Transverse colon (tissue), 4 donors: ENCODE data around the gene SELENOV. TPM values are rescaled to one million over a fixed set of nuclear protein-coding genes. Genes with fewer than 3 reads are reported as not detected.

Experiments
- DNase-seq: peaks from one replicate; pipeline ENCODE4 v3.0.0-alpha.2; 2019
- H3K27ac ChIP-seq, 4 donors: fragments of 200-600 bp; sonication (generic); 2 replicates each; pipeline ENCODE4 v1.5.1; 2016 to 2018; ENCODE audit warnings: inconsistent platforms in 4 of 4
- H3K27me3 ChIP-seq: fragments of 200-600 bp; sonication (generic); 2 replicates; pipeline ENCODE4 v1.5.1; 2017; ENCODE audit warnings: inconsistent platforms
- H3K36me3 ChIP-seq, 4 donors: fragments of 200-600 bp; sonication (generic); 2 replicates each; pipeline ENCODE4 v1.5.1; 2017 to 2019; ENCODE audit warnings: inconsistent platforms in 4 of 4
- H3K4me1 ChIP-seq, 4 donors: fragments of 200-600 bp; sonication (generic); 2 replicates each; pipeline ENCODE4 v1.5.1; 2017 to 2020; ENCODE audit warnings: inconsistent platforms in 4 of 4
- H3K4me3 ChIP-seq, 4 donors: fragments of 200-600 bp; sonication (generic); 1 replicate in 1 of 4; 2 replicates in 3 of 4; pipeline versions ENCODE4 v1.5.1 to v1.6.1; 2017 to 2019; ENCODE audit warnings: inconsistent platforms in 4 of 4
- H3K9me3 ChIP-seq, 2 donors: fragments of 200-600 bp; sonication (generic); 2 replicates each; pipeline ENCODE4 v1.5.1; 2017 to 2019; ENCODE audit warnings: inconsistent platforms in 2 of 2
- CTCF ChIP-seq, 5 experiments: fragments of 200-600 bp in 3 of 5; fragments of 450-650 bp in 2 of 5; sonication (generic) in 3 of 5; IDR thresholded peaks; 1 replicate in 2 of 5; 2 replicates in 3 of 5; pipeline ENCODE4 v1.5.1; 2016 to 2017; ENCODE audit warnings: antibody characterized with exemption in 5 of 5, inconsistent platforms in 3 of 5, mild to moderate bottlenecking in 2 of 5, moderate library complexity in 1 of 5
- EP300 ChIP-seq: sonication (generic); formaldehyde crosslinking; IDR thresholded peaks from one replicate; pipeline ENCODE4 v1.6.1; 2017; ENCODE audit warnings: antibody characterized with exemption, low read depth
- POLR2A ChIP-seq: fragments of 450-650 bp; IDR thresholded peaks from one replicate; pipeline ENCODE4 v1.6.1; 2016; ENCODE audit warnings: antibody characterized with exemption, mild to moderate bottlenecking, moderate library complexity
- POLR2AphosphoS5 ChIP-seq, 3 donors: sonication (generic); formaldehyde crosslinking; IDR thresholded peaks; one replicate each; pipeline ENCODE4 v1.6.1; 2016; ENCODE audit warnings: antibody characterized with exemption in 3 of 3
- WGBS, 2 donors: methylation state at CpG; one replicate each; pipeline ENCODE4 v1.1.5; 2018; ENCODE audit warnings: low coverage in 1 of 2; 5-methylcytosine and 5-hydroxymethylcytosine counted together
- in situ Hi-C, 4 donors: fragments of 200-750 bp; cut with MboI; loops; one replicate each; pipeline versions ENCODE4 v1.15.0 to v1.15.1; 2017; ENCODE audit warnings: low sequenced_read_pairs in 3 of 4, low pct_ligation_motif_present in 1 of 4, low pct_unique_long_range_greater_than_20kb in 1 of 4
- intact Hi-C: fragments of 100-400 bp; cut with DNase I; formaldehyde crosslinking; loops from one replicate; pipeline ENCODE4 v1.15.1; 2023; ENCODE audit warnings: low total_unique reads
- total RNA-seq, 4 donors: library from RNA; depleted of rRNA; stranded (reverse); fragments of >200 nt; gene quantifications; one replicate each; pipeline ENCODE4 v1.1.0, GENCODE V29; 2016

The SELENOV gene
- total RNA-seq: not detected

GRCh38 chr19:39514840-39515550 is at the start of gene SELENOV:
Gene SELENOV, plus strand, starts transcription at chr19:39515139. Its CDS starts 74 bp downstream, at chr19:39515213.
- Histone ChIP-seq H3K36me3 (no peaks in the 10 kb centered on the region), H3K4me3 (peak within 1 kb of the TSS in 3 of 4 donors; percentile 11 to 44 (median 22)), H3K27me3 (peaks cover 84% of the 10 kb centered on the region), H3K4me1 (peaks cover 6 to 18% (median 14%) of the 10 kb centered on the region in 4 donors), H3K9me3 (no peaks in the 10 kb centered on the region), H3K27ac (no peak within 1 kb of the TSS)
- intact Hi-C loops (no loop called here), in situ Hi-C loops (no loop called here)
- no peak for DNase-seq
- TF ChIP-seq CTCF (IDR thresholded peaks at IDR 0.05): no peak
- no peak for TF ChIP-seq POLR2A
- TF ChIP-seq EP300: no peak
- no peak for TF ChIP-seq POLR2AphosphoS5 (IDR thresholded peaks at IDR 0.05)
- WGBS, 2 donors: 5% methylated on average over 56 of the region's 56 CpGs; no CpG with 5 or more reads in 1 of the 2 donors

- intact Hi-C loops (no loop called here), in situ Hi-C loops (no loop called here)
- TF ChIP-seq EP300 (no peak), POLR2A (no peak), CTCF (IDR thresholded peaks at IDR 0.05) (no peak), POLR2AphosphoS5 (IDR thresholded peaks at IDR 0.05) (no peak)
- H3K4me3 ChIP-seq: no peak overlapping the region
- no peak for DNase-seq
- no peak overlapping the region for H3K27ac ChIP-seq
- WGBS, 2 donors: 91 to 96% methylated on average over 10 to 18 of the region's 18 CpGs
- no peaks in the 10 kb centered on the region for H3K4me1 ChIP-seq
- H3K36me3 ChIP-seq: peaks cover 0 to 69% (median 35%) of the 10 kb centered on the region in 4 donors
- no peaks in the 10 kb centered on the region for H3K27me3 ChIP-seq
- no peaks in the 10 kb centered on the region for H3K9me3 ChIP-seq
These were observed 48.8 kb upstream of the SELENOV start for GRCh38 chr19:39465956-39466747.

- in situ Hi-C loops: no loop called here
- 88 to 100% methylated on average over 3 to 4 of the region's 7 CpGs for WGBS, 2 donors
These were observed 47.0 kb upstream of the SELENOV start for GRCh38 chr19:39467941-39468340.

More at GRCh38 chr19:39467941-39468340, 47.0 kb upstream of the SELENOV start:
- no peak for DNase-seq
- no peak overlapping the region for H3K4me3 ChIP-seq
- no peak for TF ChIP-seq POLR2AphosphoS5 (IDR thresholded peaks at IDR 0.05)
- TF ChIP-seq POLR2A: no peak
- no peak for TF ChIP-seq EP300
- TF ChIP-seq CTCF (IDR thresholded peaks at IDR 0.05): no peak
- peaks cover 0 to 87% (median 44%) of the 10 kb centered on the region in 4 donors for H3K36me3 ChIP-seq
- H3K9me3 ChIP-seq: no peaks in the 10 kb centered on the region
- H3K4me1 ChIP-seq: no peaks in the 10 kb centered on the region
- no peaks in the 10 kb centered on the region for H3K27me3 ChIP-seq
- intact Hi-C loops: no loop called here
- no peak overlapping the region for H3K27ac ChIP-seq
